Measurements from ENCODE around the gene IPO9.
"Not testable (repeated sequence)": the region's sequence is repeated elsewhere in the genome, so short reads cannot be mapped to it uniquely, and the experiment has no call there.

IPO9 gene

DNA sequence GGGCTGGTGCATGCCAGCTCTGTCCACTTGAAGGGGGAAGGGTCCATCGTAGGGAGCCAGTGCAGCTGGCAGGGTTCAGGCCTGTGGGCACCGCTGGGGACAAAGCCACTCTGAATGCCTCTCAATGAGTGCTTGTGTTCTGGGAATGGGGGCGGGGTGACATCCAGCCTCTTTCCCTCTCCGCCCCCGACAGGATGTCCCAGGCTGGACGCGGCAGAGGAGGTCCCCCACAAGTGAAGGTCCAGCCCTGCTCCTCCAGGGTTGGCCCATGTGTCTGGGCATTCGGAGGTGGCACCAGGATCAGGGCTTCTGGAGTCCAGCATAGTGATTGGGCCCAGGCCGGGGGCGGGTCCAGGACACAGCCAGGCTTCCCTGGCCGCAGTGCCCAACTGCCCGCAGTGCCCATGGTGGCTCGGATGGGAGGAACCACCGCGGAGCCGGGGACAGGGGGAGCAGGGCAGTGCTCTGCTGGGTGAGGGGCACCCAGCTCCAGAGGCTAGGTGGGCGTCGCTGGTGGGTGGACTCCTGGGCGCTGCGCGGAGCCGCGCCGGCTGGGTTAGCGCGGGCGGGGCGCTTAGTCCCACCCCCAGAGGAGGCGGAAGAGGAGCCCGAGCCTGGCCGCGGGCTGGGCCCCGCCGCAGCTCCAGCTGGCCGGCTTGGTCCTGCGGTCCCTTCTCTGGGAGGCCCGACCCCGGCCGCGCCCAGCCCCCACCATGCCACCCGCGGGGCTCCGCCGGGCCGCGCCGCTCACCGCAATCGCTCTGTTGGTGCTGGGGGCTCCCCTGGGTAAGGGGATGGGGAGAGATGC, 59.5 kb downstream of the IPO9 start, which contains the start of gene SHISA4:
Gene SHISA4 (plus strand): TSS at position 617 of the 808 bp plus-strand sequence. CDS start 97 bp downstream, at position 714.
- ATAC-seq (no peak), DNase-seq (peak; percentile 16)

DNA sequence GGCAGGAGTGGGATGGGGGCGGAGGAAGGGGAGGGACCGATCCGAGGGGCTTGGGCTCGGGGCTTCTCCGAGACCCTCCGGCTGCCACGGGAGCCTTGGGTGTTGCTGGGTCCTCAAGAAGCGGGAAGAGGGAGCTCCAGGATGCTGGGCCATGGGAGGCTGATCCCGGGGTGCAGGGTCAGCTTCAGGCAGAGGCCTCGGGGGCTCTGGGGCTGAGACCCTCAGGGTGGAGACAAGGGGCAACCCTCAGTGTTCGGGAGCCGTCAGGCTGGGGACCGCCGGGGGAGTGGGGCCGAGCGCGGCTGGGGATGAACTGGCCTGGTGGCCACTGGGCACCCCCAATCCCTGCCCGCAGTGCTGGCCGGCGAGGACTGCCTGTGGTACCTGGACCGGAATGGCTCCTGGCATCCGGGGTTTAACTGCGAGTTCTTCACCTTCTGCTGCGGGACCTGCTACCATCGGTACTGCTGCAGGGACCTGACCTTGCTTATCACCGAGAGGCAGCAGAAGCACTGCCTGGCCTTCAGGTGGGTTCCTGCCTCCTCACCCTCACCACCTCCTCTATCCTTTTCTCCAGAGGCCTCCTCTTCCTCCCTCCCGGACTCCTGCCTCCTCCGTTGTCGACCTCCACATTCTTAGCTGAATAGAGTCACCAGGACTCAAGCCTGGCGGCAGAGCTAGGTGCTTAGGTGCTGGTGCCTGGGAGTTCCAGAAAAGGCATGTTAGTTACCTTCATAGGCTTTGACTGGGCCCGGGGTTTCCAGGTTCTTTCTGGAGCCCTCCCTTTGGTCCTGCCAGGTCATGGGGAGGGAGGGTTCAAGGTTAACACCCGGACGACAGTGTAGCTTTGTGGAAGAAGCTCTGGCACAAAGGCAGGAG, 60.4 kb downstream of the IPO9 start:
- no peak for ATAC-seq
- DNase-seq: no peak

DNA sequence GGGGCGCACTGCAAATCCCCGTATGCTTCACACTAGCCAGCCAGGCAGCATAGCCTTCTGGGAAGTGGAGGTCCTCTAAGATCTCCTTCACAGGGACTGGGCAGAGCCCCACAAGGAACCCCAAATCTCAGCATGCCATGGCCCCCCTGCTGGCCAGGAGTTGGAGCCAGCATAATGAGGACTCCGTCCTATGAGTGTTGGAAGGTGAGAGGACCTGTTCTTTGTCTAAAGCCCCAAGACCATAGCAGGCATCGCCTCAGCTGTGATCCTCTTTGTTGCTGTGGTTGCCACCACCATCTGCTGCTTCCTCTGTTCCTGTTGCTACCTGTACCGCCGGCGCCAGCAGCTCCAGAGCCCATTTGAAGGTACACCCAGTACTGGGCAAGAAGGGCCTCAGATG, 61.3 kb downstream of the IPO9 start:
- DNase-seq (no peak), ATAC-seq (no peak)

DNA sequence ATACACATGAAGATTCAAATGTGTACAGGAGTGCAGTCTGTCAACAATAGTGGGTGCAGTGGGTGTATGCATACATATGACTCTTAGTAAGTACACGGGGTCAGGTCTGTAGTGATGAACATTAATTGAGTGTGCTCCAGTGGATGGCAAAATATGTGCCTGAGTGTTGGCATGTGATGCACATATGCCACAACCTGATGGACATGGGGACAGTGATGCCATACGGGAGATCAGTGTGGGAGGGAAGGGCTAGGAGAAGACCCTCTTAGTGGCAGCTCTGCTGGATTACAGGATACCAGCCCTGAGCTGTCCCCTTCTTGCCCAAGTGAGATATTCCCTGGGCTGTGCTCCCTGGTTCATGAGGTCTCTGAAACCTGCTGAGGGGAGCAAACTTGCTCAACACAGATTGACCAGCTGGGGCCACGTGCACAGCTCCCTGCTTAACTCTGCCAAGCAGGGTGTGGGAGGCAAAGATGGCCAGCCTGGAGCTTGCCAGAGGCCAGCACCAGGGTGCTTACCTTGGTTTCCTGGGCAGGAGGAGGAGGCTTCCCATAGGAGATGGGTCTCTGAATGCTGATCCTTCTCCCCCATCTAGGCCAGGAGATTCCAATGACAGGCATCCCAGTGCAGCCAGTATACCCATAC, 62.0 kb downstream of the IPO9 start:
- DNase-seq: no peak
- no peak for ATAC-seq

DNA sequence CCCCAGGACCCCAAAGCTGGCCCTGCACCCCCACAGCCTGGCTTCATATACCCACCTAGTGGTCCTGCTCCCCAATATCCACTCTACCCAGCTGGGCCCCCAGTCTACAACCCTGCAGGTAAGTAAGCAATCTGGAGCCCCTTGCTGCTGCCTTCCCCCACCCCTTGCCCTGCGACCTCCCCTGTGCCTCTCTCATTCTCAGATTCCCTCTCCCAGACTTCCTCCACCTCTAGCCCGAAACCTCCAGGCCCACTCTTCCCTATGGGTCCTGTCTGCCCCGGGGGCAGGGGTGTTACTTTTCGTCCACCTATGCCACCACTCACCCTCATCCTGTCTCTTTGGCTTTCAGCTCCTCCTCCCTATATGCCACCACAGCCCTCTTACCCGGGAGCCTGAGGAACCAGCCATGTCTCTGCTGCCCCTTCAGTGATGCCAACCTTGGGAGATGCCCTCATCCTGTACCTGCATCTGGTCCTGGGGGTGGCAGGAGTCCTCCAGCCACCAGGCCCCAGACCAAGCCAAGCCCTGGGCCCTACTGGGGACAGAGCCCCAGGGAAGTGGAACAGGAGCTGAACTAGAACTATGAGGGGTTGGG, 62.6 kb downstream of the IPO9 start:
- no peak for ATAC-seq
- DNase-seq: no peak

DNA sequence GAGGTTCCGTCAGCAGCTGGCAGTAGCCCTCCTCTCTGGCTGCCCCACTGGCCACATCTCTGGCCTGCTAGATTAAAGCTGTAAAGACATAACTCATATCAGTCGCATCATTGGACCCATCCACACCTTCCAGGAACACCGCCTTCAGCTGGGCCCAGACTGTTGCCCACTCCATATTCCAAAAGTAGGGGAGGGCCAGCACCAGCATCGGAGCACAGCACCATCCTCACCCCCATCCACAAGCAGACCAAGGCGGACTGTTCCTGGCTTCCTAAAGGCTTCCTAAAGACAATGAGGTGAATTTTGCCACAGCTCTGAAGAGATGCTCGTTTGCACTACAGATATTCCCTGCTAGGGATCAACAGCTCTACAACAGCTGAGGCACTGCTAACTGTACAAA, 63.3 kb downstream of the IPO9 start:
- no peak for ATAC-seq
- DNase-seq: no peak

DNA sequence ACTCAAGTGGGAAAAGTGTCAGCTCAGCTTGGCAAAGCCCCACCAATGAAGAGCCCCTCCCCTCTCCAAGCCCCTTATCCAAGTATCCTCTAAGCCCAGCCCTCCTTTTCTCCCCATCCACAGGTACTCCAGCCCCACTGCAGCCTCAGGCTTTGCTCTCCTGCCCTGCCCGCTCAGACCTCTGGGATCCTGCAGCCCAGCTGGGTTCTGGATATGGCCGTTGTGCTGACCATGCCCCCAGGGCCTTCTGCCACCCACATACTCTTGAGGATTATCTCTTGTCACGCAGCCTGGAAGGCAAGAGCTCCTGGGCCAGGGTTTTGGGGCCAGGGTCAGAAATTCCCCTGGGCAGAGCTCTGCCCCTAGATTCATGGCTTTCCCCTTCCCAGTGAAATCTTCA, 64.5 kb downstream of the IPO9 start:
- DNase-seq (no peak), ATAC-seq (no peak)

DNA sequence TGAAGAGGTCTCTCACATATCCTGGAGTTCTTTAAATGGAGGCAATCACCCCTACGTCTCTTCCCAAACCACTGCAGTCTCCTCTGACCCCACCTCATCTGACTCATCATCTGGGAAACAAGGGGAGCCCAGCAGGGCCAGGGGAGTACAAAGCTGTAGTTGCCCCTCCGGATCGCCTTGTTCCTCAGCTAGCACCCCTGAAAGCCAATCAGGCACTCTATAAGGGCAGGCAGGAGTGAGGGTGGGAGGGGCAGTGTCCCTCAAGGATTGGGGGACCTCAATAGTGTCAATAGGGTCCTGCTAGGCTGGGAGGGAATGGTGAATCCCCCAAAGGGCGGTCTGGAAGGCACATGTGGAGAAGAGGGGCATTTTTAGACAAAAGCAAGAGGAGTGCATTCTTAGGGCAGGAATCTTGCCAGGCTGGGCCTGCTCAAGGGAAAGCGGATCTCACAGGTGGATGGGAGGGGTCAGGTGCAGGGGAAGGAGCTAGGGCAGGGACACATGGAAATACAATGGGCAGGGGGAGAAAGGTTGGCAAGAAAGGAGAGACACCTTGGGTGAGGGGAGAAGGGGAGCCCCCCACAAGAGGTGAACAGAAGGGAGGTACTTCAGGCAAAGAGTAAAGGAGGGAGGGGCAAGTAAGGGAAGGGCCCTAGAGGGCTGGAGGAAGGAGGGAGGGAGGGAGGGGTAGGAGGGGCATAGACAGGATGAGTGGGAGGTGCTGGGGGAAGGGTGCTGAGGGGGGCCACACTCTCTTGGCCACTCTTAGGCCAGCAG, 65.6 kb downstream of the IPO9 start:
- DNase-seq (no peak), ATAC-seq (no peak)

DNA sequence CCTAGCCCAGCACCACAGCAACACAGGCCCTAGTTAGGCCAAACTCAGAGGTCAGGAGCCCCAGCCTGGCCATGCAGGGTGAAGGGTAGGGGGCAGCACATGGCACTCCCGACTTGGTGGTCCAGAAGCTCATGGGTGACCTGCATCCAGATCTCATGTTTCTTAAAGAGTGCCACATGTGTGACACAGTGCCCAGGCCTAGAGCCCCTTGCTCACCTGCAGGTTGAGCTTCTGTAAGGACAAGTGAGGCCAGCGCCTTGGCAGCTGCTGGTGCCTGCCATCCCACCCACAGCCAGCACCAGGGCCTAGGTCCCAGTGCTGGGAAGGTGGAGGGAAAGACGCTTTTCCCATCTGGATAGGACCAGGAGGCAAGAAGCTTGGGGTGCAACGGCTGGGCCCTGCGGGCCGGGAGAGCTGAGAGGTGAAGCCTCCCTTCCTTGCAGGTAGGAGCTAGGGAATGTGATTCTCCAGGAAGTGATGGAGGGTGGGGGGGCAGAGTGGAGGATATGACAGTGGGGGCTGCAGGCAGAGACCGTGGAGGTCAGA, 66.2 kb downstream of the IPO9 start:
- ATAC-seq (no peak), DNase-seq (no peak)

DNA sequence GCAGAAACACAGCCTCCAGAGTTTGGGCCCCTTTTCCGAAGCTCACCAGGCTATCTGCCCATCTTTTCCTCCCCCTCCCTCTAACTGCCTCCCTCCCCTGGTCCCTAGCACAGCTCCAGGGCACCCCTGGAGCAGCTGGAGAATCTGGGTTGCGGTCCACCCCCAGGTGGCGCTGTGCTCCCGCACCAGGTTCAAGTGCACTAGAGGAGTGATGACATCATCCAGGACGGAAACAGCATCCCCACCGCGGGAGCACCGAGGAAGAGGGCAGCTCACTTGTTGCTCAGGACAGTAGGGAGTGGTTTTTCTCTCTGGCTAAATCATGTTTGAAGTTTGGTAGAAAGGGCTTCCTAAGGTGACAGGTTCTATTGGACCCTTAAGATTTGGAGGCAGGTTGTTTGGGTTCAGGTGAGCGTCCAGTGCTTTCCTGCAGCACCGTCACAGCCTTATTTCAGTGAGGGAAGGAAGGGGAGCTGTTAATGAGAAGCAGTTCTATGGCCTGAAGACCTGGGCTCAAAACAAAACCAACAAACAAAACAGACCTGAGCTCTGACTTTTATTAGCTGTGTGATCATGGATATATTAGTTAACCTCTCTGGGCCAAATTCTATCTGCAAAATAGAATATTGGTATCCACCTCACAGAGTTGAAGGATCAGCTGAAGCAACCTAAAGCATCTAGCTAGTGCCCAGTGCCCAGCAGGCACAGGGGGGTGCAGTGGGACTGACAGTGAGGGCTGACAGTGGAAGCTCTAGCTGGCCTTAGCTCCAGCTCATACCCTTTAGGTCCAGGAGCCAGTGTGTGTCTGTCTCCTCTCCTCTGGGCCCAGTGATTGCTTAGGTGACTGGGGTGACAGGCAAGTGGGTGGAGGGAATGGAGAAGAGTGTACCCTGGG, 67.2 kb downstream of the IPO9 start:
- ATAC-seq (peak; percentile 95), DNase-seq (peak; percentile 91)

DNA sequence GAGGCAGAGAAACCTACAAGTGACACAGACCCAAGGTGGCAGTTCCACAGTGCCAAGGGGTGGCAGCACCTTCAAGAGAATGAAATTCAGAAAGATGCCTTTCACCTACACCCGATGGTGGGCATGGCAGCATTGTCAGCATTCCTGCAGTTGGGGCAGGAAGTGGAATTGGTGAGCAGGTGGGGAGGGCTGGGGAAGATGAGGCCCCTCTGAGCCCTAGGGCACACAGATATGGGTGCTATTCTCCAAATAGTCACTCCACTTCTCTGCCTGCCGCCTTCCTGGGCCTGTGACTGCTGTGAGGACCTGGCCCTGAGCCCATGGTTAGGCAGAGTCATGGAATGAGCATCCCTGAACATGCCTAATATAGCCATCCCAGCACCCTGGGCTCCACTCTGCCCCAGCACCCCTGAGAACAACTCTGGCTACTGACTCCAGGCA, 68.0 kb downstream of the IPO9 start:
- no peak for ATAC-seq
- DNase-seq: no peak

DNA sequence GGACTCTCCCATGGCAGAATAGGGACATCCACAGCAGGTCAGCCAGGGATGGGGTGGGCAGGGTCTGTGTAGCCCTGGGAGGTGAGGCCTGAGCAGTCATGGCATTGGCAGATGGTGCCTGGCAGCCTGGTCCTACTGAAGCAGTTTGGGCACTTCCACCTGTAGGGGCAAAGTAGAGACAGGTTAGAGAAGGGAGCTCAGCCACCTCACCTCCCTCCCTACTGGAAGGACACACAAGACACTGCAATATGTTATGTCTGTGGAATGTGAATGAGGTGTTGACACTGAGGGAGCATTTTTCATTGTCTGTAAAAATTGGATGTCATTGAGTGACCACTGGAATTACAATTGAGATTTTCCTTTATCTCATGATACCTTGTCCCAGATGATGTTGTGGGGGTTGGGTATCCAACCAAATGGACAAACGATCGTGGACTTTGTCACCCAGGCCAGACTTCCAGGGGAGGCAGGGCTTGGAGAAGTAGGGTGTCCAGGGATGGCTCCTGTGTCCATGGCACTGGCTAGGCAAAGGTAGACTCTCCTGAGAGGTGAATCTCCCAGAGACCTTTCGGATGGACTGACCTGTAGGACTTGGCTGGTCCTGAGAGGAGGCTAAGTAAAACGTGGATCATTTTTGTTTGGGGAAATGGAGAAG, 69.4 kb downstream of the IPO9 start:
- DNase-seq (no peak), ATAC-seq (no peak)

DNA sequence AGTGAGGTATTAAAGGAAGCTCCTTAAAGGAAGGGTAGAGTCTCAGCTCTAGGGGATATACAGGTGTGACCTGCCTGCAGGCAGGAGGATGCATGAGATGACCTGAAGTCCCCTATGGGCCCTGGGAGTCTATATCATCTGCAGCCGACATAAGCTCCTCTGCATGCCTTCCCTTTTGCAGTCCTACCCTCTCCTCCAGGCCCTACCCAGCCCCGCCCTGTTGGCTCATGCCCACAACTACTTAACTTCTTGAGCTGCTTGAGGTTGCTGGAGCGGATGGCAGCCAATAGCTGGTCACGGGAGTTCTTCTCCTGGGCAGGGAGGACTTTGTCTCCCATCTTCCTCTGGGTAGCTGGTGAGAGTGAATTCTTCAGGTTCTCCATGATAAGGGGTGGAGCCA, 70.0 kb downstream of the IPO9 start:
- ATAC-seq: no peak

DNA sequence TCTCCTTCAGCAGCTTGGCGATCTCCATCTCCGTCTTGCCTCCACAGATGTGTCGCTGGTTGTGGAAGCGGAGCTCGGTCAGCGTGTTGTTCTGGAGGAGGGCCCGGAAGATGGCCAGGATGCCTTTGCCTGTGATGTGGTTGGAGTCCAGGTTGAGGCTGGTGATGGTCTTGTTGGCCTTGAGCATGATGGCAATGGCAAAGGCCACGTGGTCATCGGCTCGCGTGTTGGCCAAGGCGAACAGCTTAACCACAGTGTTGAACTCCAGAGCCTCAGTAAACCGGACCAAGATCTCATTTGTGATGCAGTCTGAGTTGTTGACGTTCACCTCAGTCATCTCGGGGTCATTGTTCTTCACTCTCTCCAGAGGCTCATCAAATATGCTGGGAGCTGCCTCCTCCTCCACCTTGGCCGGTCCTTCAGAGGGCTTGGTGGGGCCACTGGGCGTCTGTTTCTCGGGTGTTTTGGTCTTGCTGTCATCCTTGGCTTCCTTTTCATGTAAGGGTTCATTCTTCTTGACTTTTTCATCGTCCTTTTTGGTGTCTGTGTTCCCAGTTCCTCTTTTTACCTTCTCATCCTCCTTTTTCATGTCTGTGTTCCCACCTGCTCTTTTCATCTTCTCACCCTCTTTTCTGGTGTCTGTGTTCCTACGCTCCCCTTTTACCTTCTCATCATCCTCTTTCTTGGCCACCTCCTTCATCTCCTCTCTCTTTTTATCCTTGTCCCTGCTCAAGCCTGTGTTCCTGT, 70.9 kb downstream of the IPO9 start:
- no peak for DNase-seq
- ATAC-seq: no peak

More for the DNA sequence above, 70.0 kb downstream of the IPO9 start:
- no peak for DNase-seq

DNA sequence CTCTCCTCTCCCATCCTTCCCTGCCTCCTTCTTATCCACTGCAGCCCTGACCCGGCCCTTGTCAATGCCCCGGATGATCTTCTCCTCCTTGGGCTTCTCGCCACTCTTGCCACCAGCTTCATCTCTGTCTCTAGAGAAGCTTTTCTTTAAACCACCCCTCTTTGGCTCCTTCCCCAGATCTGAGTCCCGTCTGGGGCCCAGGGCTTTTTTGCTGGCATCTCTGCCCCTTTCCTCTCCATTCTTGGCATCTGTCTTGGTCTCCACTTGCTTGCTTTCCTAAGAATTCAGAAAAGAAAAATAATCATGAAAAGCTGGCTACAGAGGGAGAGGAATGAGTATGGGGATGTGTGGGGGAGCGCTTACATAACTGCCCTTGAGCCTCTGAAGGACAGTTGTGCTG, 71.5 kb downstream of the IPO9 start:
- ATAC-seq (no peak), DNase-seq (no peak)

DNA sequence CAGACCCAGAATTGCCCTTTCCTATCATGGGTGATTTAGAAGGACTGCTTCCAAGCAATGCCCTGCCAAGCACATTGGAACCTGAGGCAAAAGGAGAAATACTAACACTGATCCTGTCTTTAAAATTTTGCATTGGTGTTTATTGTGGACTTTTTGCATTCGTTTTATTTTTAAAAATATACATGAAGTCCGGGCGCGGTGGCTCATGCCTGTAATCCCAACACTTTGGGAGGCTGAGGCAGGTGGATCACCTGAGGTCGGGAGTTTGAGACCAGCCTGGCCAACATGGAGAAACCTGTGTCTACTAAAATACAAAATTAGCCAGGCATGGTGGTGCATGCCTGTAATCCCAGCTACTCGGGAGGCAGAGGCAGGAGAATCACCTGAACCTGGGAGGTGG, 72.1 kb downstream of the IPO9 start:
- not testable (repeated sequence) for DNase-seq, ATAC-seq

DNA sequence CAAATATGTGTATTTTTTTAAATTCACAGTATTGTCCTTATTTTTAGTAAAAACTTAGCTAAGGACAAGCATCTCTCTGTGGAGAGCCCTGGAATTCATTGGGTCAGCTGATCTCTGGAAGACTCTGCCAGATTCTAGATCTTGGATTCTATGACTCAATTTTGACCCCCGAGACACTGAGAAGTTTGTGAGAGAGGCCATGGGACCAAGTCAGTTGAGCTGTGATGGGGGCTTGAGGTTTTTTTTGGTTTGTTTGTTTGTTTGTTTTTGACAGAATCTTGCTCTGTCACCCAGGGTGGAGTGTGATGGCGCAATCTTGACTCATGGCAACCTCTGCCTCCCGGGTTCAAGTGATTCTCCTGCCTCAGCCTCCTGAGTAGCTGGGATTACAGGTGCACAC, 73.2 kb downstream of the IPO9 start:
- ATAC-seq (no peak), DNase-seq (no peak)

DNA sequence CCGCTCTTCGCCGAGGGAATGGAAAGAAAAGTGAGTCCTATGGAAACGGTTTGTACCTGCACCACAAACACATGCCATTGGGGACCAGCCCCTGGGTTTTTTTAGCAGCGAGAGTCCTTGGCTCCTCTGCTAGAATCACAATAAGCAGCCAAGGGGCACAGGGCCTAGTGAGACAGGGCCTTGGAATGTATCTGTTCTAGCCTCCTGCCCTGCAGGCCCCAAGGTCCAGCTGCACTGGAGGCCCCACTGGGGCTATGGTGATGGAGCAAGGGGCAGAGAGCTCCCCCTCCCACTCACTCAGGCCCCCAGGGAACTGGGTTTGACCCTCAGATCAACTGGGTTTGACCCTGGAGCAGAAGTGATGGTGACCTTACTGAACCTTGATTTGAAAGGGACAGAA, 74.2 kb downstream of the IPO9 start:
- no peak for ATAC-seq
- DNase-seq: no peak

DNA sequence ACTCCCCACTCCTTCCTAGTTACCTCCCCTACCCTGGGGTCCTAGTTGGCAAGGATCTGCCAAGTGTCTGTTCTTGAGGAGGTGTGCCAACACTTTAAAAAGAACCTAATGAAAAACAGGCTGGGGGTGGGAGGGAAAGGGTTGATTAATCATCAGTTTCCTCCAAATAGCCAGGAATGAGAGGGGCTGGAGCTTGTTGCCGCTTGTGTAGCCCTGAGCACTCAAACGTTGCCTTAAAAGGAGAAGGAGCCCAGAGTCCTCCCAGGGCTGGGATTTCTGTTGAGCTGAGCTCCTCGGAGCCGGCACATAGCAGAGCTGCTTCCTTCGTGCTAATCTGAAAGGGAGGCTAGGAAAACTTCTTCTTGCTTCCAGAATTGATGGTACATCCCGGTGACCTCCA, 75.6 kb downstream of the IPO9 start:
- ATAC-seq (no peak), DNase-seq (no peak)
